GM23338 (cell line): Measurements from ENCODE around the gene AP1M1. TPM values are rescaled to one million over a fixed set of nuclear protein-coding genes. Genes with fewer than 3 reads are reported as not detected.

Source experiments
- ATAC-seq: fragments of 200-7000 bp; cut with Tn5 transposase; 3 replicates; pipeline ENCODE4 v1.9.1; 2020
- DNase-seq: peaks from one replicate; pipeline ENCODE4 v3.0.0-alpha.2; 2015; ENCODE audit warnings: low spot score
- H2AFZ ChIP-seq: fragments of 200-600 bp; sonication (generic); 2 replicates; pipeline ENCODE4 v1.8.0; 2016; ENCODE audit warnings: antibody characterized with exemption, mild to moderate bottlenecking, moderate library complexity
- H3F3A ChIP-seq: fragments of 200-600 bp; sonication (generic); replicated peaks from 2 replicates; pipeline ENCODE4 v1.8.0; 2017; ENCODE audit warnings: antibody characterized with exemption, mixed run types, low read depth
- H3K27ac ChIP-seq: fragments of 200-600 bp; sonication (generic); 2 replicates; pipeline ENCODE4 v1.6.1; 2016; ENCODE audit warnings: low read depth
- H3K27me3 ChIP-seq: fragments of 200-600 bp; sonication (generic); 2 replicates; pipeline ENCODE4 v1.8.0; 2016; ENCODE audit warnings: mild to moderate bottlenecking, mixed run types, moderate library complexity; ENCODE audit not compliant: insufficient read depth
- H3K36me3 ChIP-seq: fragments of 200-600 bp; sonication (generic); 2 replicates; pipeline ENCODE4 v1.8.0; 2016; ENCODE audit warnings: mild to moderate bottlenecking; ENCODE audit not compliant: insufficient read depth
- H3K4me1 ChIP-seq: fragments of 200-600 bp; sonication (generic); 2 replicates; pipeline ENCODE4 v1.8.0; 2016; ENCODE audit warnings: mild to moderate bottlenecking, moderate library complexity; ENCODE audit not compliant: insufficient read depth
- H3K4me2 ChIP-seq: fragments of 200-600 bp; sonication (generic); 2 replicates; pipeline ENCODE4 v1.7.1; 2017; ENCODE audit warnings: mixed run types
- H3K4me3 ChIP-seq: fragments of 200-600 bp; sonication (generic); 2 replicates; pipeline ENCODE4 v1.6.1; 2016; ENCODE audit warnings: mixed run types
- H3K79me2 ChIP-seq: fragments of 200-600 bp; sonication (generic); replicated peaks from 2 replicates; pipeline ENCODE4 v1.8.0; 2017; ENCODE audit warnings: mild to moderate bottlenecking; ENCODE audit not compliant: insufficient read depth
- H3K9me2 ChIP-seq: fragments of 200-600 bp; sonication (generic); 2 replicates; pipeline ENCODE4 v1.8.0; 2017; ENCODE audit not compliant: insufficient read depth
- H4K20me1 ChIP-seq: fragments of 200-600 bp; sonication (generic); replicated peaks from 2 replicates; pipeline ENCODE4 v1.8.0; 2017; ENCODE audit warnings: mild to moderate bottlenecking; ENCODE audit not compliant: insufficient read depth
- H3K27ac Mint-ChIP-seq: 2 replicates; pipeline ENCODE4 v1.8.0; 2020; ENCODE audit warnings: inconsistent platforms, mild to moderate bottlenecking, moderate library complexity, mixed read lengths
- H3K27me3 Mint-ChIP-seq: 3 replicates; pipeline ENCODE4 v1.8.0; 2022; ENCODE audit warnings: low read depth, mild to moderate bottlenecking, moderate library complexity, mixed read lengths, inconsistent platforms; ENCODE audit not compliant: insufficient read depth, poor library complexity
- H3K36me3 Mint-ChIP-seq: 3 replicates; pipeline ENCODE4 v1.8.0; 2021; ENCODE audit warnings: low read depth, mild to moderate bottlenecking, inconsistent platforms, moderate library complexity, mixed read lengths
- H3K4me1 Mint-ChIP-seq: 3 replicates; pipeline ENCODE4 v1.8.0; 2020; ENCODE audit warnings: mild to moderate bottlenecking, inconsistent platforms, mixed read lengths
- H3K4me3 Mint-ChIP-seq: 3 replicates; pipeline ENCODE4 v1.8.0; 2021; ENCODE audit warnings: moderate library complexity, mild to moderate bottlenecking, inconsistent platforms, mixed read lengths
- H3K9me3 Mint-ChIP-seq: 3 replicates; pipeline ENCODE4 v1.8.0; 2020; ENCODE audit warnings: moderate library complexity, mild to moderate bottlenecking, inconsistent platforms, mixed read lengths
- CREB1 ChIP-seq: fragments of 250-450 bp; sonication (Bioruptor Pico); IDR thresholded peaks from 2 replicates; pipeline ENCODE4 v1.5.0; 2020; ENCODE audit warnings: low read depth, mild to moderate bottlenecking, moderate library complexity
- EZH2 ChIP-seq: fragments of 200-600 bp; sonication (generic); IDR thresholded peaks from one replicate; pipeline ENCODE4 v1.8.0; 2017; ENCODE audit warnings: antibody characterized with exemption, mild to moderate bottlenecking, low read depth; ENCODE audit not compliant: unreplicated experiment
- EZH2phosphoT487 ChIP-seq: fragments of 200-600 bp; sonication (generic); IDR thresholded peaks from one replicate; pipeline ENCODE4 v1.8.1; 2018; ENCODE audit warnings: antibody characterized with exemption; ENCODE audit not compliant: unreplicated experiment
- JUNB ChIP-seq: IDR thresholded peaks from one replicate; pipeline ENCODE4 v1.6.1; 2016; ENCODE audit warnings: antibody characterized with exemption; ENCODE audit not compliant: unreplicated experiment
- NANOG ChIP-seq: IDR thresholded peaks from 2 replicates; pipeline ENCODE4 v1.6.1; 2016; ENCODE audit warnings: antibody characterized with exemption, borderline replicate concordance
- POLR2AphosphoS5 ChIP-seq: IDR thresholded peaks from 2 replicates; pipeline ENCODE4 v1.6.1; 2016; ENCODE audit warnings: antibody characterized with exemption, low read depth
- STAT1 ChIP-seq: IDR thresholded peaks from one replicate; pipeline ENCODE4 v1.6.1; 2016; ENCODE audit warnings: antibody characterized with exemption; ENCODE audit not compliant: unreplicated experiment
- ZNF114 ChIP-seq: fragments of 250-450 bp; sonication (Bioruptor Pico); IDR thresholded peaks from 2 replicates; pipeline ENCODE4 v1.5.0; 2020; ENCODE audit warnings: mild to moderate bottlenecking, moderate library complexity
- ZNF331 ChIP-seq: fragments of 250-450 bp; sonication (Bioruptor Pico); IDR thresholded peaks from 2 replicates; pipeline ENCODE4 v1.5.0; 2020; ENCODE audit warnings: low read depth, mild to moderate bottlenecking, moderate library complexity
- polyA plus RNA-seq: library from polyadenylated mRNA; unstranded; fragments of >200 nt; fragmentation: Nextera tagmentation; extraction: Ambion mirVana; gene quantifications from 2 replicates; pipeline ENCODE4 v1.2.1, GENCODE V29; 2016
- total RNA-seq: library from RNA; depleted of rRNA; stranded (reverse); fragments of >200 nt; shearing (Covaris generic); gene quantifications from 2 replicates; pipeline ENCODE4 v1.2.3, GENCODE V29; 2014
- TF ChIP-seq, protein P1 (sequence below), 2 experiments: fragments of 200-600 bp in 1 of 2; sonication (generic) in 1 of 2; conservative IDR thresholded peaks; 2 replicates each; pipeline versions ENCODE4 v1.5.1 to v1.6.1; 2016 to 2017; ENCODE audit warnings: antibody characterized with exemption in 2 of 2, low read depth in 2 of 2, mild to moderate bottlenecking in 2 of 2, moderate library complexity in 1 of 2
- TF ChIP-seq, protein P2 (sequence below): fragments of 250-450 bp; sonication (Bioruptor Pico); IDR thresholded peaks from 2 replicates; pipeline ENCODE4 v1.5.0; 2020; ENCODE audit warnings: mild to moderate bottlenecking, moderate library complexity
- TF ChIP-seq, protein P3 (sequence below): IDR thresholded peaks from one replicate; pipeline ENCODE4 v1.6.1; 2018; ENCODE audit warnings: antibody characterized with exemption; ENCODE audit not compliant: unreplicated experiment
- TF ChIP-seq, protein P4 (sequence below): IDR thresholded peaks from 2 replicates; pipeline ENCODE4 v1.6.1; 2016; ENCODE audit warnings: antibody characterized with exemption

AP1M1 gene
- total and polyA plus RNA-seq, 2 experiments from 2014 or later: 22.0 to 32.0 TPM

DNA sequence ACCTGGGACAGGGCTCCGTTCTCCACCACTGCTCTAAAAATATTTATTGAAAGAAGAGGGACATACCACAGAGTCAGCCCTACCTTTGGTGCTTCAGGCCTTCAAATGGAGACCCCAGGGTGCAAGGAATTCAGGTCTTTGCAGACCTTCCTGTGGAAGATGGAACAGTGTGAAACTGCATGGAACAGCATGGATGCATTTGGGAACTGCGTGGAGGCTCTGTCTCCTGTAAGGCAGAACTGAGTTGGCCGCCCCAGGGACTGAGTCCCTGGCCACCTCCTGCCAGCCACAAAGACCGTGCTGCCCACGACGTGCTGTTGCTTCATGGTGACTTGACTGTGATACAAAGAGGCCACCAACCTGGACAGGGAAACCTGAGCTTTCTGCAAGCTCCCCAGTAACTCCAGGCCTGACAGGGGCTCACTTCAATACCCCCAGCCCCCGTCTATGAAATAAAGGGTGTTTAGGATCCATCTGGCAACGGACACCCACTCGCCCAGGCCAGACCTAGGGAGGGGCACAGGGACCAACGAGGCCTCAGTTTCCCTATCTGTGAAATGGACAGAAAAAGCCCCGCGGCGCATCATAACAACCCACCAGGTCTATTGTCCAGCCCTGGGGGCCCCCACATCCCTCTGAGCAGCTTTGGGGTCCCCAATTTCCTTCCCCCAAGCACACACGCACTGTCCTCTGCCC is 68.3 kb downstream of the AP1M1 start:
- no peak overlapping the region for H3K27ac Mint-ChIP-seq
- DNase-seq (no peak), ATAC-seq (no peak)
- Histone ChIP-seq H3K36me3 (no peaks in the 10 kb centered on the region), H4K20me1 (no peaks in the 10 kb centered on the region), H3K9me2 (no peaks in the 10 kb centered on the region), H2AFZ (no peak overlapping the region), H3F3A (no peaks in the 10 kb centered on the region), H3K4me2 (no peak overlapping the region), H3K4me3 (no peak overlapping the region), H3K79me2 (no peaks in the 10 kb centered on the region), H3K27me3 (no peaks in the 10 kb centered on the region), H3K27ac (no peak overlapping the region), H3K4me1 (no peaks in the 10 kb centered on the region)
- peaks cover 8% of the 10 kb centered on the region for H3K27me3 Mint-ChIP-seq
- peaks cover 9% of the 10 kb centered on the region for H3K4me1 Mint-ChIP-seq
- TF ChIP-seq POLR2AphosphoS5: no peak
- TF ChIP-seq, protein P1, sequence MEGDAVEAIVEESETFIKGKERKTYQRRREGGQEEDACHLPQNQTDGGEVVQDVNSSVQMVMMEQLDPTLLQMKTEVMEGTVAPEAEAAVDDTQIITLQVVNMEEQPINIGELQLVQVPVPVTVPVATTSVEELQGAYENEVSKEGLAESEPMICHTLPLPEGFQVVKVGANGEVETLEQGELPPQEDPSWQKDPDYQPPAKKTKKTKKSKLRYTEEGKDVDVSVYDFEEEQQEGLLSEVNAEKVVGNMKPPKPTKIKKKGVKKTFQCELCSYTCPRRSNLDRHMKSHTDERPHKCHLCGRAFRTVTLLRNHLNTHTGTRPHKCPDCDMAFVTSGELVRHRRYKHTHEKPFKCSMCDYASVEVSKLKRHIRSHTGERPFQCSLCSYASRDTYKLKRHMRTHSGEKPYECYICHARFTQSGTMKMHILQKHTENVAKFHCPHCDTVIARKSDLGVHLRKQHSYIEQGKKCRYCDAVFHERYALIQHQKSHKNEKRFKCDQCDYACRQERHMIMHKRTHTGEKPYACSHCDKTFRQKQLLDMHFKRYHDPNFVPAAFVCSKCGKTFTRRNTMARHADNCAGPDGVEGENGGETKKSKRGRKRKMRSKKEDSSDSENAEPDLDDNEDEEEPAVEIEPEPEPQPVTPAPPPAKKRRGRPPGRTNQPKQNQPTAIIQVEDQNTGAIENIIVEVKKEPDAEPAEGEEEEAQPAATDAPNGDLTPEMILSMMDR (conservative IDR thresholded peaks at IDR 0.05; ENCODE audit: low read depth in 2 of 2): no peak
- TF ChIP-seq, protein P2, sequence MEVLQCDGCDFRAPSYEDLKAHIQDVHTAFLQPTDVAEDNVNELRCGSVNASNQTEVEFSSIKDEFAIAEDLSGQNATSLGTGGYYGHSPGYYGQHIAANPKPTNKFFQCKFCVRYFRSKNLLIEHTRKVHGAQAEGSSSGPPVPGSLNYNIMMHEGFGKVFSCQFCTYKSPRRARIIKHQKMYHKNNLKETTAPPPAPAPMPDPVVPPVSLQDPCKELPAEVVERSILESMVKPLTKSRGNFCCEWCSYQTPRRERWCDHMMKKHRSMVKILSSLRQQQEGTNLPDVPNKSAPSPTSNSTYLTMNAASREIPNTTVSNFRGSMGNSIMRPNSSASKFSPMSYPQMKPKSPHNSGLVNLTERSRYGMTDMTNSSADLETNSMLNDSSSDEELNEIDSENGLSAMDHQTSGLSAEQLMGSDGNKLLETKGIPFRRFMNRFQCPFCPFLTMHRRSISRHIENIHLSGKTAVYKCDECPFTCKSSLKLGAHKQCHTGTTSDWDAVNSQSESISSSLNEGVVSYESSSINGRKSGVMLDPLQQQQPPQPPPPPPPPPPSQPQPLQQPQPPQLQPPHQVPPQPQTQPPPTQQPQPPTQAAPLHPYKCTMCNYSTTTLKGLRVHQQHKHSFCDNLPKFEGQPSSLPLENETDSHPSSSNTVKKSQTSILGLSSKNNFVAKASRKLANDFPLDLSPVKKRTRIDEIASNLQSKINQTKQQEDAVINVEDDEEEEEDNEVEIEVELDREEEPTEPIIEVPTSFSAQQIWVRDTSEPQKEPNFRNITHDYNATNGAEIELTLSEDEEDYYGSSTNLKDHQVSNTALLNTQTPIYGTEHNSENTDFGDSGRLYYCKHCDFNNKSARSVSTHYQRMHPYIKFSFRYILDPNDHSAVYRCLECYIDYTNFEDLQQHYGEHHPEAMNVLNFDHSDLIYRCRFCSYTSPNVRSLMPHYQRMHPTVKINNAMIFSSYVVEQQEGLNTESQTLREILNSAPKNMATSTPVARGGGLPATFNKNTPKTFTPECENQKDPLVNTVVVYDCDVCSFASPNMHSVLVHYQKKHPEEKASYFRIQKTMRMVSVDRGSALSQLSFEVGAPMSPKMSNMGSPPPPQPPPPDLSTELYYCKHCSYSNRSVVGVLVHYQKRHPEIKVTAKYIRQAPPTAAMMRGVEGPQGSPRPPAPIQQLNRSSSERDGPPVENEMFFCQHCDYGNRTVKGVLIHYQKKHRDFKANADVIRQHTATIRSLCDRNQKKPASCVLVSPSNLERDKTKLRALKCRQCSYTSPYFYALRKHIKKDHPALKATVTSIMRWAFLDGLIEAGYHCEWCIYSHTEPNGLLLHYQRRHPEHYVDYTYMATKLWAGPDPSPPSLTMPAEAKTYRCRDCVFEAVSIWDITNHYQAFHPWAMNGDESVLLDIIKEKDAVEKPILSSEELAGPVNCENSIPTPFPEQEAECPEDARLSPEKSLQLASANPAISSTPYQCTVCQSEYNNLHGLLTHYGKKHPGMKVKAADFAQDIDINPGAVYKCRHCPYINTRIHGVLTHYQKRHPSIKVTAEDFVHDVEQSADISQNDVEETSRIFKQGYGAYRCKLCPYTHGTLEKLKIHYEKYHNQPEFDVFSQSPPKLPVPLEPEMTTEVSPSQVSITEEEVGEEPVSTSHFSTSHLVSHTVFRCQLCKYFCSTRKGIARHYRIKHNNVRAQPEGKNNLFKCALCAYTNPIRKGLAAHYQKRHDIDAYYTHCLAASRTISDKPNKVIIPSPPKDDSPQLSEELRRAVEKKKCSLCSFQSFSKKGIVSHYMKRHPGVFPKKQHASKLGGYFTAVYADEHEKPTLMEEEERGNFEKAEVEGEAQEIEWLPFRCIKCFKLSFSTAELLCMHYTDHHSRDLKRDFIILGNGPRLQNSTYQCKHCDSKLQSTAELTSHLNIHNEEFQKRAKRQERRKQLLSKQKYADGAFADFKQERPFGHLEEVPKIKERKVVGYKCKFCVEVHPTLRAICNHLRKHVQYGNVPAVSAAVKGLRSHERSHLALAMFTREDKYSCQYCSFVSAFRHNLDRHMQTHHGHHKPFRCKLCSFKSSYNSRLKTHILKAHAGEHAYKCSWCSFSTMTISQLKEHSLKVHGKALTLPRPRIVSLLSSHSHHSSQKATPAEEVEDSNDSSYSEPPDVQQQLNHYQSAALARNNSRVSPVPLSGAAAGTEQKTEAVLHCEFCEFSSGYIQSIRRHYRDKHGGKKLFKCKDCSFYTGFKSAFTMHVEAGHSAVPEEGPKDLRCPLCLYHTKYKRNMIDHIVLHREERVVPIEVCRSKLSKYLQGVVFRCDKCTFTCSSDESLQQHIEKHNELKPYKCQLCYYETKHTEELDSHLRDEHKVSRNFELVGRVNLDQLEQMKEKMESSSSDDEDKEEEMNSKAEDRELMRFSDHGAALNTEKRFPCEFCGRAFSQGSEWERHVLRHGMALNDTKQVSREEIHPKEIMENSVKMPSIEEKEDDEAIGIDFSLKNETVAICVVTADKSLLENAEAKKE (CRISPR knock-in tag): no peak
- TF ChIP-seq STAT1: no peak
- TF ChIP-seq, protein P3, sequence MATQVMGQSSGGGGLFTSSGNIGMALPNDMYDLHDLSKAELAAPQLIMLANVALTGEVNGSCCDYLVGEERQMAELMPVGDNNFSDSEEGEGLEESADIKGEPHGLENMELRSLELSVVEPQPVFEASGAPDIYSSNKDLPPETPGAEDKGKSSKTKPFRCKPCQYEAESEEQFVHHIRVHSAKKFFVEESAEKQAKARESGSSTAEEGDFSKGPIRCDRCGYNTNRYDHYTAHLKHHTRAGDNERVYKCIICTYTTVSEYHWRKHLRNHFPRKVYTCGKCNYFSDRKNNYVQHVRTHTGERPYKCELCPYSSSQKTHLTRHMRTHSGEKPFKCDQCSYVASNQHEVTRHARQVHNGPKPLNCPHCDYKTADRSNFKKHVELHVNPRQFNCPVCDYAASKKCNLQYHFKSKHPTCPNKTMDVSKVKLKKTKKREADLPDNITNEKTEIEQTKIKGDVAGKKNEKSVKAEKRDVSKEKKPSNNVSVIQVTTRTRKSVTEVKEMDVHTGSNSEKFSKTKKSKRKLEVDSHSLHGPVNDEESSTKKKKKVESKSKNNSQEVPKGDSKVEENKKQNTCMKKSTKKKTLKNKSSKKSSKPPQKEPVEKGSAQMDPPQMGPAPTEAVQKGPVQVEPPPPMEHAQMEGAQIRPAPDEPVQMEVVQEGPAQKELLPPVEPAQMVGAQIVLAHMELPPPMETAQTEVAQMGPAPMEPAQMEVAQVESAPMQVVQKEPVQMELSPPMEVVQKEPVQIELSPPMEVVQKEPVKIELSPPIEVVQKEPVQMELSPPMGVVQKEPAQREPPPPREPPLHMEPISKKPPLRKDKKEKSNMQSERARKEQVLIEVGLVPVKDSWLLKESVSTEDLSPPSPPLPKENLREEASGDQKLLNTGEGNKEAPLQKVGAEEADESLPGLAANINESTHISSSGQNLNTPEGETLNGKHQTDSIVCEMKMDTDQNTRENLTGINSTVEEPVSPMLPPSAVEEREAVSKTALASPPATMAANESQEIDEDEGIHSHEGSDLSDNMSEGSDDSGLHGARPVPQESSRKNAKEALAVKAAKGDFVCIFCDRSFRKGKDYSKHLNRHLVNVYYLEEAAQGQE: no peak
- TF ChIP-seq EZH2: no peak
- no peak for TF ChIP-seq CREB1 (CRISPR knock-in tag)
- TF ChIP-seq NANOG: no peak
- TF ChIP-seq, protein P4, sequence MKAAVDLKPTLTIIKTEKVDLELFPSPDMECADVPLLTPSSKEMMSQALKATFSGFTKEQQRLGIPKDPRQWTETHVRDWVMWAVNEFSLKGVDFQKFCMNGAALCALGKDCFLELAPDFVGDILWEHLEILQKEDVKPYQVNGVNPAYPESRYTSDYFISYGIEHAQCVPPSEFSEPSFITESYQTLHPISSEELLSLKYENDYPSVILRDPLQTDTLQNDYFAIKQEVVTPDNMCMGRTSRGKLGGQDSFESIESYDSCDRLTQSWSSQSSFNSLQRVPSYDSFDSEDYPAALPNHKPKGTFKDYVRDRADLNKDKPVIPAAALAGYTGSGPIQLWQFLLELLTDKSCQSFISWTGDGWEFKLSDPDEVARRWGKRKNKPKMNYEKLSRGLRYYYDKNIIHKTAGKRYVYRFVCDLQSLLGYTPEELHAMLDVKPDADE: no peak
- TF ChIP-seq JUNB: no peak
- TF ChIP-seq ZNF114: no peak
- TF ChIP-seq ZNF331 (CRISPR knock-in tag): no peak
- TF ChIP-seq EZH2phosphoT487: no peak
- H3K4me3 Mint-ChIP-seq: no peak overlapping the region
- no peaks in the 10 kb centered on the region for H3K9me3 Mint-ChIP-seq
- H3K36me3 Mint-ChIP-seq: no peaks in the 10 kb centered on the region
